ENCODE results near the gene KLF5. TPM values are rescaled to one million over a fixed set of nuclear protein-coding genes. Genes with fewer than 3 reads are reported as not detected.

Gene KLF5
- total RNA-seq, 1 experiment from 2014 or later = 59.2 TPM

GRCh38 chr13:73070451-73071098 is 11.8 kb downstream of the KLF5 start:
- TF ChIP-seq RAD21 (IDR thresholded peaks at IDR 0.05; ENCODE audit: low read depth) = no peak
- no peak for TF ChIP-seq SIN3A (IDR thresholded peaks at IDR 0.05; ENCODE audit: low read depth)
- TF ChIP-seq CBX3 (IDR thresholded peaks at IDR 0.05; ENCODE audit: low read depth) = no peak
- no peak for TF ChIP-seq ZNF274 (IDR thresholded peaks at IDR 0.05; ENCODE audit: low read depth, low read length)
- TF ChIP-seq SP1 (IDR thresholded peaks at IDR 0.05; ENCODE audit: low read depth) = no peak
- no peak for TF ChIP-seq JUND (IDR thresholded peaks at IDR 0.05)
- no peak for TF ChIP-seq POLR2AphosphoS5 (IDR thresholded peaks at IDR 0.05; ENCODE audit: low read depth, low read length)
- no peak for TF ChIP-seq REST (IDR thresholded peaks at IDR 0.05; ENCODE audit: low read depth)
- TF ChIP-seq YY1 (IDR thresholded peaks at IDR 0.05; ENCODE audit: extremely low read depth, insufficient replicate concordance, low read depth, low read length) = no peak
- no peak for TF ChIP-seq ATF3 (IDR thresholded peaks at IDR 0.05)
- no peak for TF ChIP-seq ZBTB33 (IDR thresholded peaks at IDR 0.05; ENCODE audit: extremely low read depth, insufficient replicate concordance, low read length)
- TF ChIP-seq SRF (IDR thresholded peaks at IDR 0.05; ENCODE audit: low read depth) = no peak
- TF ChIP-seq CTCF (IDR thresholded peaks at IDR 0.05 in 2 of 3, conservative IDR thresholded peaks at IDR 0.05 in 1 of 3; ENCODE audit: borderline replicate concordance in 1 of 3, insufficient read depth in 1 of 3, low read depth in 2 of 3, low read length in 2 of 3) = no peak
- ATAC-seq = no peak
- no peaks in the 10 kb centered on the region for H3K27me3 ChIP-seq (ENCODE audit: insufficient read depth, low read length)
- POLR2A ChIA-PET = interaction anchor here (1.0 kb wide), 1 partner anchor 12 kb away, joined by 4 read pairs; the partner anchor contains the start of gene KLF5
- no peak overlapping the region for H3K4me3 ChIP-seq (replicated peaks in 1 of 2; ENCODE audit: low read depth in 1 of 2, low read length in 2 of 2)
- peaks cover 13 to 18% of the 10 kb centered on the region in 2 experiments; a peak in 3 of 4 replicates for H3K36me3 ChIP-seq (ENCODE audit: control insufficient read depth in 1 of 2, insufficient read depth in 2 of 2, low read length in 2 of 2)
- H3K27ac ChIP-seq (ENCODE audit: low read depth, low read length) = no peak overlapping the region; the same call in 1 of the 2 replicates
- CTCF ChIA-PET = no interaction called here
- peaks cover 11 to 21% of the 10 kb centered on the region in 2 experiments for H3K4me1 ChIP-seq (ENCODE audit: control insufficient read depth in 1 of 2, insufficient read depth in 2 of 2, low read length in 2 of 2)
- no peak for DNase-seq (ENCODE audit: low read depth, low spot score)
- peaks cover 3% of the 10 kb centered on the region; the same call in 1 of the 2 replicates for H4K20me1 ChIP-seq (ENCODE audit: insufficient read depth)
- RAD21 ChIA-PET (ENCODE audit: low non-redundant PET in 1 of 2, low total read pairs in 2 of 2, uncharacterized antibody in 2 of 2, unreplicated experiment in 2 of 2) = no interaction called here
- H3K9me2 ChIP-seq (ENCODE audit: insufficient read depth) = no peaks in the 10 kb centered on the region
- intact Hi-C loops (cut with micrococcal nuclease) = no loop called here
- peaks cover 98% of the 10 kb centered on the region for H3K79me2 ChIP-seq (ENCODE audit: insufficient read depth, low read length)
- H3K9me3 ChIP-seq (ENCODE audit: control insufficient read depth in 1 of 2, insufficient read depth in 1 of 2, low read depth in 1 of 2, low read length in 2 of 2) = no peaks in the 10 kb centered on the region
- no TSS peak for BruUV-seq (replicated peaks)
- H3K9ac ChIP-seq (ENCODE audit: low read length) = no peak overlapping the region
- H2AFZ ChIP-seq (ENCODE audit: low read depth, low read length, poor library complexity, severe bottlenecking) = no peak overlapping the region
- H3K4me2 ChIP-seq (ENCODE audit: low read length) = no peak overlapping the region

Measured in HCT116 (cell line).